Breast epithelium (tissue), 4 donors: Measurements from ENCODE around the gene RXRB. TPM values are rescaled to one million over a fixed set of nuclear protein-coding genes. Genes with fewer than 3 reads are reported as not detected.

ENCODE experiments used
- DNase-seq, 2 donors: peaks; one replicate each; pipeline ENCODE4 v3.0.0-alpha.2; 2019; ENCODE audit warnings: low spot score in 2 of 2
- H3K27ac ChIP-seq, 2 donors: fragments of 200-600 bp; sonication (generic) in 1 of 2; one replicate each; pipeline ENCODE4 v1.5.1; 2016 to 2019; ENCODE audit warnings: mild to moderate bottlenecking in 1 of 2
- H3K27me3 ChIP-seq, 2 donors: fragments of 200-600 bp; sonication (generic) in 1 of 2; one replicate each; pipeline versions ENCODE4 v1.5.1 to v1.6.0; 2017 to 2019; ENCODE audit warnings: control low read depth in 1 of 2, mild to moderate bottlenecking in 1 of 2
- H3K36me3 ChIP-seq: fragments of 200-600 bp; one replicate; pipeline ENCODE4 v1.5.1; 2019
- H3K4me1 ChIP-seq, 2 donors: fragments of 200-600 bp; sonication (generic); one replicate each; pipeline ENCODE4 v1.5.1; 2016 to 2019; ENCODE audit warnings: control low read depth in 1 of 2
- H3K4me3 ChIP-seq, 3 donors: fragments of 200-600 bp; sonication (generic); 1 replicate in 2 of 3; 2 replicates in 1 of 3; pipeline ENCODE4 v1.5.1; 2016 to 2019; ENCODE audit warnings: mild to moderate bottlenecking in 3 of 3, moderate library complexity in 2 of 3
- H3K9me3 ChIP-seq, 2 donors: fragments of 200-600 bp; sonication (generic) in 1 of 2; one replicate each; pipeline ENCODE4 v1.5.1; 2016 to 2019; ENCODE audit warnings: control low read depth in 1 of 2
- CTCF ChIP-seq, 3 donors: fragments of 450-650 bp; IDR thresholded peaks; one replicate each; pipeline ENCODE4 v1.5.1; 2016 to 2017; ENCODE audit warnings: antibody characterized with exemption in 3 of 3, mild to moderate bottlenecking in 3 of 3, moderate library complexity in 3 of 3
- POLR2A ChIP-seq: fragments of 450-650 bp; IDR thresholded peaks from one replicate; pipeline ENCODE4 v1.6.1; 2016; ENCODE audit warnings: antibody characterized with exemption, mild to moderate bottlenecking, moderate library complexity
- POLR2AphosphoS5 ChIP-seq, 3 donors: sonication (generic); formaldehyde crosslinking; IDR thresholded peaks; one replicate each; pipeline ENCODE4 v1.6.1; 2017; ENCODE audit warnings: antibody characterized with exemption in 3 of 3
- intact Hi-C: fragments of 100-400 bp; cut with DNase I; formaldehyde crosslinking; loops from one replicate; pipeline ENCODE4 v1.15.1; 2023; ENCODE audit warnings: low total_unique reads
- total RNA-seq, 3 donors: library from RNA; depleted of rRNA; stranded (reverse); fragments of >200 nt; gene quantifications; one replicate each; pipeline ENCODE4 v1.1.0, GENCODE V29; 2016

RXRB gene
- total RNA-seq, 3 donors from 2014 or later: 27.4 to 39.1 (median 27.5) TPM

GRCh38 chr6:33168284-33168601 is 32.2 kb downstream of the RXRB start:
- intact Hi-C loops: no loop called here
- no peaks in the 10 kb centered on the region for H3K27me3 ChIP-seq
- no peaks in the 10 kb centered on the region for H3K9me3 ChIP-seq
- H3K4me3 ChIP-seq: no peak overlapping the region
- no peak for DNase-seq
- no peak for TF ChIP-seq POLR2A
- TF ChIP-seq CTCF (IDR thresholded peaks at IDR 0.05): no peak
- TF ChIP-seq POLR2AphosphoS5 (IDR thresholded peaks at IDR 0.05): no peak
- no peaks in the 10 kb centered on the region for H3K36me3 ChIP-seq
- no peak overlapping the region for H3K27ac ChIP-seq
- no peaks in the 10 kb centered on the region for H3K4me1 ChIP-seq

GRCh38 chr6:33167374-33168283 is 32.8 kb downstream of the RXRB start:
- no peak overlapping the region for H3K4me3 ChIP-seq

GRCh38 chr6:33166811-33167210 is 33.7 kb downstream of the RXRB start:
- H3K4me3 ChIP-seq: no peak overlapping the region
- DNase-seq: no peak
- TF ChIP-seq CTCF (IDR thresholded peaks at IDR 0.05): no peak
- intact Hi-C loops: no loop called here
- no peaks in the 10 kb centered on the region for H3K36me3 ChIP-seq
- H3K27me3 ChIP-seq: no peaks in the 10 kb centered on the region
- H3K9me3 ChIP-seq: no peaks in the 10 kb centered on the region
- H3K4me1 ChIP-seq: peaks cover 0 to 4% of the 10 kb centered on the region in 2 donors
- H3K27ac ChIP-seq: no peak overlapping the region

More at GRCh38 chr6:33167374-33168283, 32.8 kb downstream of the RXRB start:
- intact Hi-C loops: no loop called here
- H3K27me3 ChIP-seq: no peaks in the 10 kb centered on the region
- no peak for TF ChIP-seq POLR2A
- no peak for TF ChIP-seq CTCF (IDR thresholded peaks at IDR 0.05)
- no peak for TF ChIP-seq POLR2AphosphoS5 (IDR thresholded peaks at IDR 0.05)
- H3K9me3 ChIP-seq: no peaks in the 10 kb centered on the region
- H3K27ac ChIP-seq: no peak overlapping the region
- no peaks in the 10 kb centered on the region for H3K36me3 ChIP-seq
- no peaks in the 10 kb centered on the region for H3K4me1 ChIP-seq
- no peak for DNase-seq

GRCh38 chr6:33166363-33166762 is 34.1 kb downstream of the RXRB start:
- no peak for TF ChIP-seq CTCF (IDR thresholded peaks at IDR 0.05)
- TF ChIP-seq POLR2AphosphoS5 (IDR thresholded peaks at IDR 0.05): no peak
- TF ChIP-seq POLR2A: no peak
- H3K36me3 ChIP-seq: no peaks in the 10 kb centered on the region
- no peak overlapping the region for H3K27ac ChIP-seq
- intact Hi-C loops: no loop called here
- DNase-seq: no peak
- no peaks in the 10 kb centered on the region for H3K9me3 ChIP-seq
- H3K4me1 ChIP-seq: peaks cover under 1 to 7% of the 10 kb centered on the region in 2 donors
- no peaks in the 10 kb centered on the region for H3K27me3 ChIP-seq
- H3K4me3 ChIP-seq: no peak overlapping the region

GRCh38 chr6:33165581-33166258 is 34.7 kb downstream of the RXRB start:
- H3K27ac ChIP-seq: no peak overlapping the region
- TF ChIP-seq POLR2A (no peak), POLR2AphosphoS5 (IDR thresholded peaks at IDR 0.05) (no peak), CTCF (IDR thresholded peaks at IDR 0.05) (no peak)
- intact Hi-C loops: no loop called here
- H3K27me3 ChIP-seq: no peaks in the 10 kb centered on the region
- peaks cover 4 to 7% of the 10 kb centered on the region in 2 donors for H3K4me1 ChIP-seq
- DNase-seq: no peak
- no peaks in the 10 kb centered on the region for H3K36me3 ChIP-seq
- no peak overlapping the region for H3K4me3 ChIP-seq
- no peaks in the 10 kb centered on the region for H3K9me3 ChIP-seq
